Measurements from ENCODE around the gene SLC2A6. TPM values are rescaled to one million over a fixed set of nuclear protein-coding genes. Genes with fewer than 3 reads are reported as not detected.

SLC2A6 gene
- total RNA-seq, 1 experiment from 2014 or later: 20.5 TPM

DNA sequence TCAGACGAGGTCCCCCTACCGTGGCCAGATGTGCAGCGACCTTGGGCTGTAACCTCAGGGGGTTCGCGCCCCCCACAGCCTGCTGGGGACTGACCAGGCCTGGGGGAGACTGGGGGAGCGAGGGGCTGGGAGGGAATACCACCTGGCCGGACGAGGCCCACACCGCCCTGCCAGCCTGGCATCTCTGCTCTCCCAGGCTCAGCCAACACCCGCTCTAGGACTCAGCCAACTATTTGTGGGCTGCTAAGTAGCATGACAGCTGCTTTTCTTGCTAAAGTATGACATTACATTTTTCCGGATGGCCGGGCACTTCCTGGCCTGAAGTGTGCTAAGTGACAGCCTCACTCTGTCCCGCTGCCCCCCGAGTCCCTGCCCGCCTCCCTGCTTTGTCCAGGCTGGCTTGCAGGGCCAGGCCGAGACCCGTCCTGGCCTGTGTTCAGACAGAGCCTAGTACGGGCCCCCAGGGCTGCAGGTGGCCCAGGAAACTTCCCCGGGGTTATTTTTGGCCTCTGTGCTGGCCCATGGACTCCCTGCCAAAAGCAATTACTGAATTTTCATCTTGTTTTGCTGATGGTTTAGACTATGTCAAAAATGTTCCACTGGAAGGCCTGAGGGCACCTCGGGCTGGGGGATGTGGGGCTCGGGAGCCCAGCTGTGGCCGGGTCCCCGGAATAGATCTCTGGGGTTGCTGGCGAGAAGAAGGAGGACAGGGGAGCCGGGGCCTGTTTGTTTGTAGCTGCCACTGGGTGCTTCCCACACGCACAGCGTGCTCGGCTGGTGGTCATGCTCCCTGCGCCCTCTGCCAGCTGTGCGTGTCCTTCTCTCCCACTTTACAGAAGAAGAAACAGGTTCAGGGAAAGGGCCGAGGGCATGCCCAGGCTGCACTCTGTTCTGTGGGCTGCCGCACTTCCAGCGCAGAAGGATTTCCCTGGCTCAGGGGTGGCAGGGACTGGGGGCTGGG lies 13.4 kb upstream of the SLC2A6 start:
- ATAC-seq: no peak
- no peaks in the 10 kb centered on the region for H3K27me3 ChIP-seq (ENCODE audit: low read length)
- H3K27ac ChIP-seq (ENCODE audit: low read length): no peak overlapping the region

DNA sequence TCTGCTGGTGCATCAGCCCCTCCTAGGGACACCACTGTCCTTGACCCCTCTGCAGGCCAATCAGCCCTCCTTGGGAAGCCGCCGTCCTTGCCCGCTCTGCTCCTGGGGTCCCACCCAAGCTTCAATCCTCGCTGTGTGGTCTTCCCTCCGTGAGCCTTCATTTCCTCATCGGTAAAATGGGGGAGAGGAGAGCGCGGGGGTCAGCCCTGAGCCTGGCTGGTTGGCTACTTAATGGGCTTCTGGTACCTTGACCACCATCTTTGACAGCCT lies 12.7 kb upstream of the SLC2A6 start:
- ChIA-PET POLR2A (ENCODE audit: unreplicated experiment) (no interaction called here), CTCF (no interaction called here)
- H3K9ac ChIP-seq (ENCODE audit: low read length): no peak overlapping the region
- H3F3A ChIP-seq (ENCODE audit: low read length, unreplicated experiment): no peaks in the 10 kb centered on the region
- H3K4me3 ChIP-seq (ENCODE audit: low read length): no peak overlapping the region
- DNase-seq (no peak), ATAC-seq (no peak)
- no peak overlapping the region for H2AFZ ChIP-seq (ENCODE audit: low read length)
- H3K9me3 ChIP-seq (ENCODE audit: low read length): no peaks in the 10 kb centered on the region
- no peaks in the 10 kb centered on the region for H3K4me1 ChIP-seq (ENCODE audit: insufficient read depth, low read length)
- no peaks in the 10 kb centered on the region for H4K20me1 ChIP-seq (ENCODE audit: low read length)
- TF ChIP-seq EZH2phosphoT487 (IDR thresholded peaks at IDR 0.05; ENCODE audit: borderline replicate concordance, low read length) (no peak), EZH2 (IDR thresholded peaks at IDR 0.05; ENCODE audit: low read length, unreplicated experiment) (no peak)
- TF ChIP-seq, protein P1, sequence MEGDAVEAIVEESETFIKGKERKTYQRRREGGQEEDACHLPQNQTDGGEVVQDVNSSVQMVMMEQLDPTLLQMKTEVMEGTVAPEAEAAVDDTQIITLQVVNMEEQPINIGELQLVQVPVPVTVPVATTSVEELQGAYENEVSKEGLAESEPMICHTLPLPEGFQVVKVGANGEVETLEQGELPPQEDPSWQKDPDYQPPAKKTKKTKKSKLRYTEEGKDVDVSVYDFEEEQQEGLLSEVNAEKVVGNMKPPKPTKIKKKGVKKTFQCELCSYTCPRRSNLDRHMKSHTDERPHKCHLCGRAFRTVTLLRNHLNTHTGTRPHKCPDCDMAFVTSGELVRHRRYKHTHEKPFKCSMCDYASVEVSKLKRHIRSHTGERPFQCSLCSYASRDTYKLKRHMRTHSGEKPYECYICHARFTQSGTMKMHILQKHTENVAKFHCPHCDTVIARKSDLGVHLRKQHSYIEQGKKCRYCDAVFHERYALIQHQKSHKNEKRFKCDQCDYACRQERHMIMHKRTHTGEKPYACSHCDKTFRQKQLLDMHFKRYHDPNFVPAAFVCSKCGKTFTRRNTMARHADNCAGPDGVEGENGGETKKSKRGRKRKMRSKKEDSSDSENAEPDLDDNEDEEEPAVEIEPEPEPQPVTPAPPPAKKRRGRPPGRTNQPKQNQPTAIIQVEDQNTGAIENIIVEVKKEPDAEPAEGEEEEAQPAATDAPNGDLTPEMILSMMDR (conservative IDR thresholded peaks at IDR 0.05; ENCODE audit: low read depth, low read length): no peak
- H3K79me2 ChIP-seq (ENCODE audit: low read length): no peaks in the 10 kb centered on the region
- no TSS peak for BruUV-seq (replicated peaks)
- H3K36me3 ChIP-seq (ENCODE audit: low read depth, low read length): no peaks in the 10 kb centered on the region
- H3K27ac ChIP-seq (ENCODE audit: low read length): no peak overlapping the region
- H3K9me2 ChIP-seq (replicated peaks; ENCODE audit: low read length): no peaks in the 10 kb centered on the region
- intact Hi-C loops (cut with micrococcal nuclease): no loop called here
- H3K4me2 ChIP-seq (ENCODE audit: low read length): no peak overlapping the region
- H3K27me3 ChIP-seq (ENCODE audit: low read length): no peaks in the 10 kb centered on the region

More for the DNA sequence above, 13.4 kb upstream of the SLC2A6 start:
- Histone ChIP-seq H3K4me1 (ENCODE audit: insufficient read depth, low read length) (no peaks in the 10 kb centered on the region), H3K36me3 (ENCODE audit: low read depth, low read length) (no peaks in the 10 kb centered on the region), H3K79me2 (ENCODE audit: low read length) (no peaks in the 10 kb centered on the region), H3K9me2 (replicated peaks; ENCODE audit: low read length) (no peaks in the 10 kb centered on the region), H3F3A (ENCODE audit: low read length, unreplicated experiment) (no peaks in the 10 kb centered on the region), H3K4me2 (ENCODE audit: low read length) (no peak overlapping the region), H3K9ac (ENCODE audit: low read length) (no peak overlapping the region), H4K20me1 (ENCODE audit: low read length) (no peaks in the 10 kb centered on the region), H3K4me3 (ENCODE audit: low read length) (no peak overlapping the region), H2AFZ (ENCODE audit: low read length) (no peak overlapping the region), H3K9me3 (ENCODE audit: low read length) (no peaks in the 10 kb centered on the region)
- POLR2A ChIA-PET (ENCODE audit: unreplicated experiment): no interaction called here
- TF ChIP-seq, protein P1 (conservative IDR thresholded peaks at IDR 0.05; ENCODE audit: low read depth, low read length): no peak
- TF ChIP-seq EZH2 (IDR thresholded peaks at IDR 0.05; ENCODE audit: low read length, unreplicated experiment) (no peak), EZH2phosphoT487 (IDR thresholded peaks at IDR 0.05; ENCODE audit: borderline replicate concordance, low read length) (no peak)
- DNase-seq: no peak
- intact Hi-C loops (cut with micrococcal nuclease): no loop called here
- CTCF ChIA-PET: no interaction called here
- no TSS peak for BruUV-seq (replicated peaks)

Data from PC-3 (cell line).